Measurements from ENCODE around the gene CA12.

CA12 gene

DNA sequence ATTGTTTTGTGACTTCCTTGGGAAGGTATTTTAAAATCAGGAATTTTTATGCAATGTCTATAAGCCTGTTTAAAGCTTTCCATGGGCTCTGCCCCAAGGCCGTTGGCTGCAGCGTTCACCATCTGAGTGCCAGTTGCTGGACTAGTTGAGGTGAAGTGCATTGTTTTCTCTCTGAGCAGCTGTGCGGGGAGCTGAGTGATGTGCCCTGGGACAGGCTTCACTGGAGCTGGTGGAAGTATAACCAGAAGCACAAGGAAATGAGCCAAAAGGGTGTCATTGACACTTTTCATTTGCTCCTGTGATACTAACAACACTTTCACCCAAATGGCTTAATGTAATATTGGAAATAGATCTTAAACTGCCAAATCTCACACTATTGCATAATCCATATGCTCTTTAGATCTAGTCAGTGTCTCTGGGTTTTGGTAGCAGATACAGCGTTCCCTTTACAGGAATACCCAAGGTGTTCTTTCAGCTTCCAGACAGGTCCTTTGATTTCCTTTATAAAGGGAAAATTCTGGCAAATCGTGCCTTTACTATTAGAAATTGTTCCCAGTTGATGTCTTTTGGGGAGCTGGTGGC is 75.1 kb downstream of the CA12 start:
- no peak for DNase-seq (ENCODE audit: low read depth, low spot score)

DNA sequence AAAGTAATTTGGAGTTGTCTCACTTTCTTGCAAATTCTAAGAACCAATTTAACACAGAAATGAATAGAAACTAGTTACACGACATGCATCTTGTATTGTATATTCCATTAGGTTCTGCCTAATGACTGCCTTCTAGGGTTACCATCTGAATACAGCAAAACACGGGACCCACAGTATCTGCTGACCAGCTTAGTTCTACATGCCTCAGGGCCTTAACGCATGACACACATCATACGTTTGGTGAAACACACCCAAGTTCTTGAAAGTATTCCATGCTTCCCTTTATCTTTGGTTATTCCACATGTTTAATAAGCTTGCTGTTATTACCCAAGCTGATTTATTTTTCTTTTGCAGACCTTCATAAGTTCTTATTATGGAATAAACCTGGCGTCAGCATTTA is 76.4 kb downstream of the CA12 start:
- DNase-seq (ENCODE audit: low read depth, low spot score), result no peak

DNA sequence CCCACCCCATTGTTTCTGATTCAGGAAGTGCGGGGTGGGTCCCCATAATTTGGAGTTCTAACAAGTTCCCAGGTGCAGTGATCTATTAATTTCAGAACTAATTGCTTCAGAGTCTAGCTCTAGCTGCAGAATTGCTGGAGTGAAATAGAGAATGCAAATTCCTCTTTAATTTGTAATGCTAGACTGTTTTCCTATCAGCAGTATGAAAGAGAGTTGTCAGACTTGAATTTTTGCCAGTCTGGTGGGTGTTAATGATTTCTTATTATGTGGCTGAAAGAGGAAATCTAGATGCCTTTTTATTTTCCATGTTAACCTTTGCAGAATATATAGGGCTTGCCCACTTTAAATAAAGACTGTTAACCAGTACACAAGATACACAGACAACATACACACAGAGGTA is 80.6 kb downstream of the CA12 start:
- DNase-seq (ENCODE audit: low read depth, low spot score), result peak; percentile 61

DNA sequence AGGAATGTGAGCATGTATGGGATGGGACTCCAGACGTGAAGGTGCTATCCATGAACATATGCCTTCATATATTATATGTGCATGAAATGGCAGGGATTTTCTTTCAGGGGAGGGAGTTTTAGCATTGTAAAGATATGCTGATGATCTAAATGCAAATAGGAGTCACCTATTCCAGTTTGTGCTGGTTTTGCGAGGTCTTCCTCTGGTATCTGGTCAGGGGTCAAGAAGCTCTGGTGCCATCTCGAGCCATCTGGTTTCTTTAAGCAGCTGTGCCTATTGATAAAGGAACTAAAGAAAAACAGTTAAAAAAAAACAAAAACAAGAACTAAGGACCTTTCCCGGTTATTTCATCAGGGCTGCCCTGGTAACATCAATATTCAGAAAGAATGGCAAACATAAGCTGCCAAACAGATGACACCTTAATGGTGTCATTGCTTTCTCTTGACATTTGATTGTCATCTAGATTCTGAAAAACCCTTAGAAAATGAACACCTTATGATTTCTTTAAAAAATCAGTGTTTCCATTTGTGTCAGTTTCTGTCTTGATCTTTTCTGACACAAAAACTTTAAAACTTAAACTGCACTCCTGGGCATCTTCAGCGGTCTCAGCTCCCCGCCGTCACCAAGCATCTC is 81.6 kb downstream of the CA12 start:
- no peak for DNase-seq (ENCODE audit: low read depth, low spot score)

DNA sequence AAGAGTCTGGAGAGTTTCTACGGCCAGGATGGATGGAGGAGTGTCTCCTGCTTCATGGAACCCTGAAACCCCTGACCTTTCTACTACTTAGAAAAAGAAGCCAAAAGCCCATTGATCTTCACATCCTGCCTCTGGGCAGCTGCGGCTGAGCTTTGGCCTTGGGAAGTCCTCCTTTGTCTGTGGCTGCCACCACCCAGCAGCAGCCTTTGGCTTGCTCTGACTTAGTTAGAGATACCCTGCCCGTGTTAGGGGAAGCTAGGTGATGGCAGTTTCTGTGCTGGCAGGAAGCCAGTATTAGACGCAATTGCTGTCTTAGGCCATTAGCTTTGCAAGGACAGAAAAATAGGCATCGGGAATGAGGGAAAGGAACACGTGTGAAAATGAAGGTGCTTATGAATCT is 85.5 kb downstream of the CA12 start:
- DNase-seq (ENCODE audit: low read depth, low spot score), result no peak

DNA sequence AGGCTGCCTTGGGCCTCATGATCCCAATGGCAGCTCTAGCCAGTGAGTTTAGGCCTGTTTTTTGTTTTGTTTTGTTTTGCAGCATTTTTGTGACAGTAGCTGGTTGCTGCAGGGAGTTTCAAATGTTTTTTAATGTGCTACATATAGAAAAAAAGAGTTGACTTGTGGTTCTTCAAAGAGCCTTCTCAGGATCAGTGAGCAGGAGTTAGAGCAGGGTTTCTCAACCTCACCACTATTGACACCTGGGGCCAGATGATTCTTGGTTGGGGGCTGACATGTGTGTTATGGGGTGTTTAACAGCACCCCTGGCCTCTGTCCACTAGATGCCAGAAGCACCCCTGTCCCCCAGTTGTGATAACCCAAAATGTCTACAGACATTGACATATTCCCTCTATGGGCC is 86.3 kb downstream of the CA12 start:
- DNase-seq (ENCODE audit: low read depth, low spot score), result no peak

DNA sequence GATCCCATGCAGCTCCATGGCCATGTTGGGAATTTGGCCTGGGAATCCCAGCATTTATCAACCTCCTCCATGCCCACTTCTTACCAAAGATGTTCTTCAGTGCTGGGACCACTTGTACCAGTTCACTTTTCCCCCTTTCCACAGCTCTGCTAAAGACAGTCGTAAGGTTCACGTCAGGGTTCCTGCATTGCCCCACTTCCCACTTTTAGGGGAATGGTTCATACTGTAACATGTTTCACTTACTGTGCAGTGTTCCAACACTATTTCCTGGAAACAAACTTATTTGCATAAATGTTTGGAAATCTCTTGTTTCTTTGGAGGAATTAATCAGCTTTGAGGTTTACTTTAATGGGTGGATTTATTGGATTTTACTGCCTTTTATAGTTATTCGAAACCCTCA is 87.3 kb downstream of the CA12 start:
- no peak for DNase-seq (ENCODE audit: low read depth, low spot score)

DNA sequence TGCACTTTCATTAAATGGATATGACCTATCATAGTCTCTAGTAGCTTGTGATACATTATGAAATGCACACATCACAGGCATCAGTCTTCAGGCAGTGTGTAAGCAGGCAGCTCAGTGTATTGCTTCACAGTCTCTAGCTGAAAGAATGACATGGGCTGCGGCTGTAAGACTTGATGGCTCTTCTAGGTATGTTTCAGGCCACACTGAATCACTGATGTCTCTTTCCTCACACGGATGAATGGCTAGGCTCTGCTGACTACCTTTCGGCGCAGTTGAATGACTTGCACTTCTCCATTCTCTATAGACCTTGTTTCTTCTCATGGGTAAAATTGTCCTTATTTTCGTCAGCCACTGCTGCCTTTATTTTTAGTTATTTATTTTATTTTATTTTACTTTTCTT is 88.9 kb downstream of the CA12 start:
- DNase-seq (ENCODE audit: low read depth, low spot score), result no peak

DNA sequence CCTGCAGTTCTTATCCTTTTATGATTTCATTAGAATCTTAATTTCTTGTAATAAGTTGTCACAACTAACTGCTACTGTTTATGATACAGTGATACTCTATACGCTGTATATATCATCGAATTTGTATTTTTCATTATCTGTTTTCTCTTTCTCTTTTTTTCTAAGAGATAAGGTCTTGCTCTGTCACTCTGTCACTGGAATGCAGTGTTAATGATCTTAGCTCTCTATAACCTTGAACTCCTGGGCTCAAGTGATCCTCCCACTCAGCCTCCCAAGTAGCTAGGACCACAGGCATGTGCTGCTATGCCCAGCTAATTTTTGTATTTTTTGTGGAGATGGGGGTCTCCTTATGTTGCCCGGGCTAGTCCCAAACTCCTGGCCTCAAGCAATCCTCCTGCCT is 89.4 kb downstream of the CA12 start:
- no peak for DNase-seq (ENCODE audit: low read depth, low spot score)

DNA sequence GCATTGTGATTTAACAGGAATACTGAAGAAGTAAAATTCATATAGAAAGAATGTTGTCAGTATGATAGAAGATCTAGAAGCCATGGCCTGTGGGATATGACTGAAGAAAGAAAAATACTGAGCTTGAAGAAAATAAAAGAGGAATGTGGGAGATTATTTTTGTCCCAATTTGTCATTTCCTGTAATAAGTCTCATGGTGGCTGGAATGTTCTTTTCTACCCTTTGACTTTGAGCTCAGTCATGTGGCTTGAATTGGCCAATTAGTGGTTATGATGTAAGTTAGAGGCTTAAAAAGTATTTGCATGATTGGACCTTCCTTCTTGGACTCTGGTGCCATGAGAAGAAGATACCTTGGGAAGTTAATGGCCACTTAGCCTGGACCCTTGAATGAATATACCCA is 90.1 kb downstream of the CA12 start:
- peak; percentile 72 for DNase-seq (ENCODE audit: low read depth, low spot score)

DNA sequence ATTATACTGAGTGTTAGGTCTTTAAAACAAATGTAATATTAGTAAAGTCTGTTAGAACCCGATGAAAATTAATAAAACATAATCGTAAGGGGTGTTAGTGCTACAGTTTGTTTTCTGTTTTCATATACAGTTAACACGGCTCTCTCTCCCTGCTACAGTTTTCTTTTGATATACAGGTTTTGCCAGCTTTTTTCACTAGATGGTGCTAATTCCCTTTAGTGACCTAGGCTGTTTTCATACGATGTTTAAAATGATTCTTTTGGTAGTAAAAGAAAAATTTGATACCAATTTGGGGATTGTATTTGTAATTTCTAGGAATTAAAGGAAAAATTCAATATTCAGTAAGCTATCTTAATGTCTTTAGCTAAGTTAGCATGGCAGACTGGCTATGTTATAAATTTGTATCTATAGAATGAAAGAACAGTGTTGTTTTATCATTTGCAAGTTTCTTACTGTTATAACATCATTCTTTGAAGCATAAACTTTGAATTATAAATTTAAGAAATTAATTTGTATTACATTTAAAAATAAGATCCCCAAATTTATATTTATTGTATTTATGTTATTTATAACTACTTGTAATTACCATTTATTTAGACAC is 92.8 kb downstream of the CA12 start:
- peak; percentile 72 for DNase-seq (ENCODE audit: low read depth, low spot score)

DNA sequence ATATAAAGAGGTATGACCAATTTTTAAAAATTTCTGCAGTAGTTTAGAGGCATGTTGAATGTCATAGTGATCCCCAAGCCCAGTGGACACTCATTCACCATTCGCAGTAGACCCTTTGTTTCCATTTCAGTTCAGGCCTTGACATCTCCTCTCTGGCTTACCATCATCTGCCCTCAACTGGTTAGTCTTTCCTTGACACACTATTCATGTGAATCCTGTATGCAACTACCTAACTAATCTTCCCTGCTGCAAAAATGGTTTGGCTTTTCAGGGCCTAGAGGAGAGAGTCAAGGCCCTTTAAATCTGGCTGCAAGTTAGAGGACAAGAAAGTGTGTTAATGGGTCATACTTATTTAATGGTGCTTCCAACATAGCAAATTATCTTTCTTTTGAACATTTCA is 93.3 kb downstream of the CA12 start:
- DNase-seq (ENCODE audit: low read depth, low spot score), result no peak

DNA sequence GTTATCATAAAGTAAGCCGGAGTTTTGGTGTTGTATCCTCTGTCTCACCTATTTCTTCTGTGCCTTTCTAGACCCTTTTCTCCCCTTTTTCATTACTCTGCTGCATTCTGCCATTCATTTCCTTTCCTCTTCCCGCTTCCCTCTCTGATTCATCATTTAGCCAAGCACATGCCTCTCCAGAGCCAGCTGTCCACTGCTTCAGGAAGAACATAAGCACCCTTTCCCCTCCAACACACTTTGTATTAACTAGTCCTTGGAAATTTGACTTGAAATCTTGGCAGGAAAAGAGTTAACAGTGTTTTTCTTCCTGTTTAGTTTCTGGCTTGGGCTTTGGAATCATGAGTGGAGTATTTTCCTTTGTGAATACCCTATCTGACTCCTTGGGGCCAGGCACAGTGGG is 94.5 kb downstream of the CA12 start:
- no peak for DNase-seq (ENCODE audit: low read depth, low spot score)

DNA sequence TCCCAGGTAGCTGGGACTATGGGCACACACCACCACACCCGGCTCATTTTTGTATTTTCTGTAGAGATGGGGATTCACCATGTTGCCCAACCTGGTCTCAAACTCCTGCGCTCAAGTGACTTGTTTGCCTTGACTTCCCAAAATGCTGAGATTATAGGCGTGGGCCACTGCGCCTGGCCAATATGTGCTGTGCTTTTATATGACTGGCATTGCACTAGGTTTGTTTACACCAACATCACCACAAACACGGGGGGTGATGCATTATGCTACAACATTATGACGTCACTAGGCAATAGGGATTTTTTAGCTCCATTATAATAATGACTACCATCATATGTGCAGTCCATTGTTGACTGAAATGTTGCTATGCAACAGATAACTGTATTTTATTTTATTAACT is 97.3 kb downstream of the CA12 start:
- no peak for DNase-seq (ENCODE audit: low read depth, low spot score)

DNA sequence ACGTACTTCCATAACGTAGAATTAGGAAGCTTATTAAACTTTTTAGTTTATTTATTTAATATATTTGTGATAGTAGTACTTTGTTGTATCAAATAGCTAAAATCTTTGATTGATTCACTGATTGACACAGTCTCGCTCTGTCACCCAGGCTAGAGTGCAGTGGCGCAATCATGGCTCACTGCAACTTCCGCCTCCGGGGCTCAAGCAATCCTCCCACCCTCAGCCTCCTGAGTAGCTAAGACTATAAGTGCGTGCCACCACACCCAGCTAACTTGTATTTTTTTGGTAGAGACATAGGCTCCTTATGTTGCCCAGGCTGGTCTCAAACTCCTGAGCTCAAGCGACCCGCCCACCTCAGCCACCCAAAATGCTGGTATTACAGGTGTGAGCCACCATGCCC is 98.5 kb downstream of the CA12 start:
- DNase-seq (ENCODE audit: low read depth, low spot score), result no peak

DNA sequence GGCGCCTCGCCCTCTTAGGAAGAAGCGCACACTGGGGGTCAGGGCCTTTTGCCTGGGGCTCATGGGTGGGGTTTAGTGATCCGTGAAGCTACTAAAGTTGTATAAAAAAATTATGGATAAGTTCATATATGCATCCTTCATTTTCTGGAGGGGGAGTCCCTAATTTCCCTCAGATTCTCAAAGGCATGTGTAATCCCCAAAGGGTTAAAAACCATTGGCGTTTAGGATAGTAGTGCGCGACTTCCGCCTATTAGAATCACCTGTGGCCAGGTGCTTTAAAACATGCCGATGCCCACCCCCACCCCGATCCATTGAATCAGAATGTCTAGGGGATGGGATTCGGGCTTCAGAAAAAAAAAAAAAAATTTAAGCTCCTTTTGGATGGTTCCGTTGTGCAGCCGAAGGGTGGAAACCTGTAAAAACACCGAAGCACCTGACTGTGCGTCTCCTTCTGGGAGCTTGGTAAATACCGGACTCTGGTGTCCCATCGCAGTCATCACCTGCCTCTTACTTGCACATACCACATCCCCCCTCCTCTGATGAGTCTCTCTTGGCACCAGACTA is 103.7 kb downstream of the CA12 start:
- DNase-seq (ENCODE audit: low read depth, low spot score), result no peak

DNA sequence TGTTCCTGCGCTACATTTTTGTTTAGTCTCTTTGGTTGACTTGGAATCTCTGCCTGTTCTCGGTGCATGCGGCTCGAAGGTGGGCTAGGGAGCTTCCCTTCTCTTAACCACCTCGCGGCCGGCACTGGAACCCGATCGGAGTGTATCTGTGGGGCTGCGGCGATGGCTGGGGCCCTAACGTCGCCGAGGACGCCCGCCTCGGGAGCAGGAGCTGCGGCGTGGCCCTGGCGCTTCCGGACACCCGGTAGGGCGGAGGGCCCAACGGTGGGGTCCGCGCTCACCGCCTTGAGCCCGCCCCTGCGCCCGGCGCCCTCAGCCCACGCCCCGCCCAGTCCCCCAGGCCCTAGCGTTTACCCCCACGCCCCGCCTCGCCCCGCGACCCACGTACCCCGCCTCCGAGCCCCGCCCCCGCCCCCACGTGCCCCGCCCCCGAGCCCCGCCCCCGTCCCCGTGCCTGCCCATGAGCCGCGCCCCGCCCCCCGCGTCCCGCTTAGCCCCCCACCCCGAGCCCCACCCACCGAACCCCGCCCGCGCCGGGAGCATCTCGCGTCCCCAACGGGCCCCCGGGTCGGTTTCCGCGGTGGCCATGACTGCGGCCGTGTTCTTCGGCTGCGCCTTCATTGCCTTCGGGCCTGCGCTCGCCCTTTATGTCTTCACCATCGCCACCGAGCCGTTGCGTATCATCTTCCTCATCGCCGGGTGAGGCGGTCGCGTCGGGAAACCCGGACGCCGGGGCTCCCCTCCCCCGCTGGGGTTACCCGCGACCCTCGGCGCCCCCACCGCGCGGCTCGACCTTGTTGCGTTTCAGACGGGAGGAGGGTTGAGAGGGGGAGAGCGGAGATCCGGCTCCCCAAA is 104.4 kb downstream of the CA12 start, which contains the start of gene APH1B:
APH1B (plus strand) TSS at position 568 of the 855 bp plus-strand sequence; CDS start at position 587, 19 bp downstream.
- DNase-seq (ENCODE audit: low read depth, low spot score), result peak; percentile 86

DNA sequence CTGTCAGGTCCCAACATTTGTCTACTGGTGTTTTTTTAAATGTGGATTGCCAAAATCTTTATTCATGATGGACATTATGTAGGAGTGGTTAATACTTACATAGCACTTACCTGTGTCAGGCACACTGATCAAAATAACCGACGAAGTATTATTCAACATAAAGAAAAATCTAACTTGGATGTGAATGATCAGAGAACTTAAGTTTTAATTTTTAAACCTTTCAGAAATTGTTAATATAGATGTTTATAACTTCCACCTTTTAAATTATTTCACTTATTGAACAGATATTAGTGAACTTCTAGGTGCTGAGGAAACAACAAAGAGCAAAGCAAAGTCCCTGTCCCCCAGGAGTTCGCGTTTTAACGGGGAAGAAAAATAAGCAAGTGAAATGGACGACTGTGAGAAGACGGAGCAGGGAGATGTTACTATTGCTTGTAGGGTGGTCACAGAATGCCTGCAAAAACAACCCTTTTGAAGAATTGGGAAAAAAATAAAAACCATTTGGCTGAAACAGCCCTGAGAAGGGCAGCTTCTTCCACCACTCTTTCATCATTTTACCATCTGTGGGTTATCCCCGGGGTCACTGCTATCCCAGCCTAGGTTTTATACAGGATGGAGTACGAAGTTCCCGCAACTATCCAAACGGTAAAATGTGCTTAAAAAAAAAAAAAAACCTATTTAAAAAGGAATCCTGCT is 105.2 kb downstream of the CA12 start:
- DNase-seq (ENCODE audit: low read depth, low spot score), result no peak

DNA sequence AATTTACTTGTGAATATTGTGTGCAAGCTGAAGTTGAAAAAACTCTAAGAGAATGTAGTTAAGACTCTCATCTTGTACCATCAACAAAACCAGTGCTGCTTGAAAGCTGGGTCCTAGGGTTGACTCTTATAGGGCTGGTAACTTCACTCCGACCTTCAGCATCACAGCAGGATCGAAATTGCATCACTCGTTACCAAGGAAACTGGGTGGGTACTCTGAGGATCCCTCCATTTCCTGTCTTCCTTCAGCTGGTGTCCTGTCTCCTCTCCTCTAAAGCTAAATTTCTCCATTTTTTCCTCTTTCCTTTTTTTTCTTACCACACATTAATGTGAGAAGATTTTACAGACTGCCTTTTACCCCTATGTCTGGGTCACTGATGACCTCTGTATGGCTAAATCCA is 107.2 kb downstream of the CA12 start:
- no peak for DNase-seq (ENCODE audit: low read depth, low spot score)

Data from astrocyte of the hippocampus (primary cell).